OCI-M2 (cell line): Measurements from ENCODE around the gene KIN.
"Not testable (repeated sequence)": the region's sequence is repeated elsewhere in the genome, so short reads cannot be mapped to it uniquely, and the experiment has no call there.

Experiments
- DNase-seq: peaks from one replicate; lab custom pipeline; 2025; ENCODE audit not compliant: unreplicated experiment; lab: John Stamatoyannopoulos, UW

Gene KIN

GRCh38 chr10:7787857-7788638 is at the start of gene KIN, which contains the start of gene ATP5F1C:
TSS of gene KIN (minus strand) at chr10:7787993. CDS start at chr10:7787933, 60 bp downstream.
TSS of gene ATP5F1C (plus strand) at chr10:7788177. CDS start at chr10:7788208, 31 bp downstream.
- DNase-seq, result peak; percentile 61

GRCh38 chr10:7836571-7836970 is 48.8 kb upstream of the KIN start:
- no peak for DNase-seq

- DNase-seq, result no peak
Observed at GRCh38 chr10:7834262-7834661, 46.5 kb upstream of the KIN start.

- DNase-seq, result no peak
Observed at GRCh38 chr10:7833210-7833609, 45.4 kb upstream of the KIN start.

GRCh38 chr10:7832060-7832459 is 44.3 kb upstream of the KIN start:
- no peak for DNase-seq

- no peak for DNase-seq
Observed at GRCh38 chr10:7829289-7829834, 41.6 kb upstream of the KIN start.

- DNase-seq, result no peak
Observed at GRCh38 chr10:7826971-7827370, 39.2 kb upstream of the KIN start.

GRCh38 chr10:7824251-7824650 is 36.5 kb upstream of the KIN start:
- DNase-seq, result no peak

- DNase-seq, result no peak
Observed at GRCh38 chr10:7819121-7819460, 31.3 kb upstream of the KIN start.

GRCh38 chr10:7818295-7819120 is 30.7 kb upstream of the KIN start, which contains the start of gene TAF3:
TSS of gene TAF3 (plus strand) at chr10:7818505. CDS start at chr10:7818710, 205 bp downstream.
- DNase-seq, result peak; percentile 62

GRCh38 chr10:7817984-7818294 is 30.1 kb upstream of the KIN start:
- DNase-seq, result no peak

GRCh38 chr10:7817576-7817975 is 29.8 kb upstream of the KIN start:
- DNase-seq, result no peak

- DNase-seq, result no peak
Observed at GRCh38 chr10:7813481-7813880, 25.7 kb upstream of the KIN start.

- not testable (repeated sequence) for DNase-seq
Observed at GRCh38 chr10:7811743-7812142, 23.9 kb upstream of the KIN start.

GRCh38 chr10:7811000-7811399 is 23.2 kb upstream of the KIN start:
- no peak for DNase-seq

GRCh38 chr10:7810443-7810842 is 22.6 kb upstream of the KIN start:
- no peak for DNase-seq

- DNase-seq, result no peak
Observed at GRCh38 chr10:7808686-7809267, 21.0 kb upstream of the KIN start.

- DNase-seq, result no peak
Observed at GRCh38 chr10:7804741-7805140, 16.9 kb upstream of the KIN start.

GRCh38 chr10:7804216-7804615 is 16.4 kb upstream of the KIN start:
- DNase-seq, result no peak

- no peak for DNase-seq
Observed at GRCh38 chr10:7802606-7803005, 14.8 kb upstream of the KIN start.

GRCh38 chr10:7797582-7797981 is 9.8 kb upstream of the KIN start:
- DNase-seq, result no peak

GRCh38 chr10:7795605-7796004 is 7.8 kb upstream of the KIN start:
- no peak for DNase-seq
